ENCODE data around the gene SERP2.

DNA sequence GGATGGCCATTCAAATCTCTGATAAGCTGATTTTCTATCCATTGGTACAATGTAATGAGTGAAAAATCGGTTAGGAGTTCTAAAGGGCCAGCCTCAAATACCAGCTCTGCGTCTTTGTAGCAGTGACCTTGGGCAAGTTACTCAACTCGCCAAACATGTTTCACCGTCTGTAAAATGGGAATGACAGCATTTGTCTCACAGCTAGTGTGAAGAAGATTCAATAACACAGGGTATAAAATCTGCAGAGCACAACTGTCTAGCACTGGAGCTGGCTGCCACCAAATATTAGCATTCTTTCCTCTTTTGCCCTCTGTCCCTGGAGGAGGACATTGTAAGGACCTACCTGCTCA, 22.1 kb upstream of the SERP2 start:
- TF ChIP-seq, protein P1, sequence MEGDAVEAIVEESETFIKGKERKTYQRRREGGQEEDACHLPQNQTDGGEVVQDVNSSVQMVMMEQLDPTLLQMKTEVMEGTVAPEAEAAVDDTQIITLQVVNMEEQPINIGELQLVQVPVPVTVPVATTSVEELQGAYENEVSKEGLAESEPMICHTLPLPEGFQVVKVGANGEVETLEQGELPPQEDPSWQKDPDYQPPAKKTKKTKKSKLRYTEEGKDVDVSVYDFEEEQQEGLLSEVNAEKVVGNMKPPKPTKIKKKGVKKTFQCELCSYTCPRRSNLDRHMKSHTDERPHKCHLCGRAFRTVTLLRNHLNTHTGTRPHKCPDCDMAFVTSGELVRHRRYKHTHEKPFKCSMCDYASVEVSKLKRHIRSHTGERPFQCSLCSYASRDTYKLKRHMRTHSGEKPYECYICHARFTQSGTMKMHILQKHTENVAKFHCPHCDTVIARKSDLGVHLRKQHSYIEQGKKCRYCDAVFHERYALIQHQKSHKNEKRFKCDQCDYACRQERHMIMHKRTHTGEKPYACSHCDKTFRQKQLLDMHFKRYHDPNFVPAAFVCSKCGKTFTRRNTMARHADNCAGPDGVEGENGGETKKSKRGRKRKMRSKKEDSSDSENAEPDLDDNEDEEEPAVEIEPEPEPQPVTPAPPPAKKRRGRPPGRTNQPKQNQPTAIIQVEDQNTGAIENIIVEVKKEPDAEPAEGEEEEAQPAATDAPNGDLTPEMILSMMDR (IDR thresholded peaks at IDR 0.05; ENCODE audit: insufficient read depth, low read depth, low read length): no peak
- no peak for TF ChIP-seq EZH2 (IDR thresholded peaks at IDR 0.05; ENCODE audit: insufficient read depth, low read length)
